Cardiac fibroblast (primary cell): ENCODE measurements around the gene ZNF423.

ENCODE experiments used
- DNase-seq, 2 donors: peaks; one replicate each; pipeline versions ENCODE4 v3.0.0 to v3.0.0-alpha.2; 2010; ENCODE audit warnings: low read depth in 2 of 2
- H3K4me3 ChIP-seq, 2 donors: replicated peaks in 1 of 2; 1 replicate in 1 of 2; 2 replicates in 1 of 2; pipeline ENCODE4 v1.5.1; 2011; ENCODE audit warnings: low read depth in 2 of 2, low read length in 2 of 2, mild to moderate bottlenecking in 2 of 2, moderate library complexity in 1 of 2
- CTCF ChIP-seq: IDR thresholded peaks from one replicate; pipeline ENCODE4 v1.5.1; 2011; ENCODE audit warnings: low read depth, mild to moderate bottlenecking, low read length, inconsistent platforms

Gene ZNF423

GRCh38 chr16:49654425-49654824 is 201.5 kb downstream of the ZNF423 start:
- H3K4me3 ChIP-seq: no peak overlapping the region
- no peak for TF ChIP-seq CTCF
- DNase-seq: no peak

- DNase-seq: no peak
- TF ChIP-seq CTCF: no peak
- no peak overlapping the region for H3K4me3 ChIP-seq
Measured at GRCh38 chr16:49653577-49653976, 202.3 kb downstream of the ZNF423 start.

- TF ChIP-seq CTCF: no peak
- DNase-seq: no peak
- H3K4me3 ChIP-seq: no peak overlapping the region
Measured at GRCh38 chr16:49653173-49653570, 202.7 kb downstream of the ZNF423 start.

GRCh38 chr16:49652456-49653172 is 203.3 kb downstream of the ZNF423 start:
- no peak for TF ChIP-seq CTCF
- no peak overlapping the region for H3K4me3 ChIP-seq
- DNase-seq: peak; percentile 79 to 91

- no peak overlapping the region for H3K4me3 ChIP-seq
- no peak for DNase-seq
- no peak for TF ChIP-seq CTCF
Measured at GRCh38 chr16:49651996-49652395, 203.9 kb downstream of the ZNF423 start.

- no peak for TF ChIP-seq CTCF
- DNase-seq: no peak
- H3K4me3 ChIP-seq: no peak overlapping the region
Measured at GRCh38 chr16:49651226-49651625, 204.7 kb downstream of the ZNF423 start.

GRCh38 chr16:49650603-49651002 is 205.3 kb downstream of the ZNF423 start:
- TF ChIP-seq CTCF: no peak
- peak in 1 of 2 donors; percentile 13 for DNase-seq
- H3K4me3 ChIP-seq: no peak overlapping the region
